Mesendoderm (in vitro differentiated cells): ENCODE data around the gene CRELD2.

Experiments used
- DNase-seq: peaks from one replicate; pipeline ENCODE4 v3.0.0; 2013
- H2AK5ac ChIP-seq: 2 replicates; pipeline ENCODE4 v1.6.1; 2013; ENCODE audit warnings: low read length, inconsistent platforms
- H2BK120ac ChIP-seq: 2 replicates; pipeline ENCODE4 v1.6.1; 2013; ENCODE audit warnings: low read depth, mild to moderate bottlenecking, low read length, moderate library complexity, mixed read lengths
- H2BK15ac ChIP-seq: replicated peaks from 2 replicates; pipeline ENCODE4 v1.6.1; 2013; ENCODE audit warnings: low read depth, mild to moderate bottlenecking, moderate library complexity
- H2BK5ac ChIP-seq: 2 replicates; pipeline ENCODE4 v1.6.1; 2013; ENCODE audit warnings: low read length, inconsistent platforms
- H3K18ac ChIP-seq: 2 replicates; pipeline ENCODE4 v1.6.1; 2013; ENCODE audit warnings: mild to moderate bottlenecking, low read length, mixed read lengths
- H3K23ac ChIP-seq: one replicate; pipeline ENCODE4 v1.6.1; 2013; ENCODE audit warnings: low read length
- H3K27ac ChIP-seq: 2 replicates; pipeline ENCODE4 v1.5.1; 2013; ENCODE audit warnings: low read depth, mild to moderate bottlenecking, inconsistent platforms, low read length, moderate library complexity
- H3K27me3 ChIP-seq: 2 replicates; pipeline ENCODE4 v1.6.1; 2013; ENCODE audit warnings: low read length, control low read depth, mild to moderate bottlenecking, inconsistent platforms; ENCODE audit not compliant: insufficient read depth, poor library complexity
- H3K36me3 ChIP-seq: 2 replicates; pipeline ENCODE4 v1.6.1; 2013; ENCODE audit warnings: low read length, inconsistent platforms; ENCODE audit not compliant: control insufficient read depth, insufficient read depth
- H3K4ac ChIP-seq: one replicate; pipeline ENCODE4 v1.6.1; 2013; ENCODE audit warnings: low read depth, mild to moderate bottlenecking, low read length, moderate library complexity
- H3K4me1 ChIP-seq: 2 replicates; pipeline ENCODE4 v1.6.1; 2013; ENCODE audit warnings: low read depth, low read length, inconsistent platforms; ENCODE audit not compliant: control insufficient read depth
- H3K4me2 ChIP-seq: 2 replicates; pipeline ENCODE4 v1.6.1; 2013; ENCODE audit warnings: low read length
- H3K4me3 ChIP-seq: 2 replicates; pipeline ENCODE4 v1.5.1; 2013; ENCODE audit warnings: mild to moderate bottlenecking, low read length
- H3K56ac ChIP-seq: one replicate; pipeline ENCODE4 v1.6.1; 2013; ENCODE audit warnings: low read length
- H3K79me1 ChIP-seq: 2 replicates; pipeline ENCODE4 v1.6.1; 2013; ENCODE audit warnings: low read length, inconsistent platforms
- H3K79me2 ChIP-seq: 2 replicates; pipeline ENCODE4 v1.6.1; 2013; ENCODE audit warnings: mild to moderate bottlenecking, low read length; ENCODE audit not compliant: control insufficient read depth, insufficient read depth
- H3K9ac ChIP-seq: 2 replicates; pipeline ENCODE4 v1.6.1; 2013; ENCODE audit warnings: low read length, inconsistent platforms
- H4K5ac ChIP-seq: one replicate; pipeline ENCODE4 v1.6.1; 2013; ENCODE audit warnings: low read length
- H4K8ac ChIP-seq: one replicate; pipeline ENCODE4 v1.6.1; 2013; ENCODE audit warnings: low read depth, mild to moderate bottlenecking, control low read depth, low read length, moderate library complexity
- WGBS: extraction: QIAGEN DNeasy Blood & Tissue Kit; methylation state at CpG from one replicate; pipeline ENCODE4 v1.1.7; 2013; ENCODE audit warnings: low lambda C conversion rate, missing lambda C conversion rate; ENCODE audit not compliant: insufficient coverage; ENCODE audit errors: extremely low coverage; 5-methylcytosine and 5-hydroxymethylcytosine counted together

Gene CRELD2

DNA sequence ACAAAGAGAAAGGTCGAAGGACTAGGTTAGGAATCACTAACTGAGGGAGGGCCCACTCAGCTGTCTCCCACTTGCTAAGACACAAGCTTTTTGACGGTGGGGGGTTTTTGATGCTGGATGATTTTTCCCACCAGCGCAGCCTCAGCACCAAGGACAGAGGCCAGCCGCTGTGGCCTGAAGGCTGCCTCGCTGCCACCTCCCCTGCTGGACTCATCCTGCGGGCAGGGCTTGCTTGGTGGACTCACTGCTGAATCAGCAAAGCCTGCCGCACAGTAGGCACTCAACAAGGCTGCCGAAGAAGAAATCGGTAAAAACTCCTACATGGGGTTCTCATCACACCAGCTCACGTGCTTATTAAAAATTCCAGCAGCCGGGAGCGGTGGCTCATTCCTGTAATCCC, 2.8 kb upstream of the CRELD2 start:
- no peak overlapping the region for H3K18ac ChIP-seq
- H2AK5ac ChIP-seq: no peak overlapping the region
- H3K4me3 ChIP-seq: no peak overlapping the region
- no peak overlapping the region for H2BK15ac ChIP-seq
- H3K23ac ChIP-seq: no peak overlapping the region
- no peak overlapping the region for H3K4ac ChIP-seq
- H3K4me1 ChIP-seq: no peaks in the 10 kb centered on the region
- H3K56ac ChIP-seq: no peak overlapping the region
- H3K27me3 ChIP-seq: no peaks in the 10 kb centered on the region
- no peak overlapping the region for H2BK5ac ChIP-seq
- peaks cover 4% of the 10 kb centered on the region for H3K36me3 ChIP-seq
- no peak overlapping the region for H4K8ac ChIP-seq
- H3K9ac ChIP-seq: no peak overlapping the region
- WGBS: no CpG with 5 or more reads among the region's 12 CpGs
- H4K5ac ChIP-seq: no peak overlapping the region
- H2BK120ac ChIP-seq: no peak overlapping the region
- no peak overlapping the region for H3K4me2 ChIP-seq
- peaks cover 6% of the 10 kb centered on the region for H3K79me1 ChIP-seq
- H3K27ac ChIP-seq: no peak overlapping the region
- DNase-seq: peak; percentile 47
- H3K79me2 ChIP-seq: no peaks in the 10 kb centered on the region

DNA sequence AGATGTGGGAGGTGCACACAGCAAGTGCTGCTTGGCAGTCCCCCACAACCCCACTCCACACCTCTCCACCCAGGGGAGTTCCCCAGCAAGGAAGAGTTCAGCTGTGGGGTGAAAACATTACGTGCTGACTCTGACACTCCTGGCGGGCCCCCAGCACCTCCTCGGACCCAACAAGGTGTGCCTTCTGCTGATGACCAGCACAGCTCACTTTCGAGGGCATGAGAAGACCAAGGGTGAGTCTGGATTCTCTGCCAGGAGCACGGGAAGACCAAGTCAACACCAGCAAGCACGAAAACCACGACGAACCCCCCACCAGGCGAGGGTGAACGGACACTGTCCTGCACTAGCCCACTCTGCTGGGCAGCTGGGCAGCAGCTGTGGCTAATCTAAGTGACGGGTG, 1.6 kb upstream of the CRELD2 start:
- no CpG with 5 or more reads among the region's 11 CpGs for WGBS
- Histone ChIP-seq H3K36me3 (peaks cover 7% of the 10 kb centered on the region), H3K18ac (no peak overlapping the region), H2BK5ac (no peak overlapping the region), H2BK15ac (no peak overlapping the region), H2BK120ac (no peak overlapping the region), H4K8ac (no peak overlapping the region), H3K4ac (no peak overlapping the region), H3K27me3 (no peaks in the 10 kb centered on the region), H3K56ac (peak overlapping the region; percentile 97), H3K9ac (peak overlapping the region; percentile 95), H3K79me2 (no peaks in the 10 kb centered on the region), H3K23ac (no peak overlapping the region), H3K79me1 (peaks cover 6% of the 10 kb centered on the region), H3K4me2 (no peak overlapping the region), H3K27ac (no peak overlapping the region), H3K4me3 (no peak overlapping the region), H3K4me1 (no peaks in the 10 kb centered on the region), H4K5ac (no peak overlapping the region), H2AK5ac (no peak overlapping the region)
- no peak for DNase-seq

DNA sequence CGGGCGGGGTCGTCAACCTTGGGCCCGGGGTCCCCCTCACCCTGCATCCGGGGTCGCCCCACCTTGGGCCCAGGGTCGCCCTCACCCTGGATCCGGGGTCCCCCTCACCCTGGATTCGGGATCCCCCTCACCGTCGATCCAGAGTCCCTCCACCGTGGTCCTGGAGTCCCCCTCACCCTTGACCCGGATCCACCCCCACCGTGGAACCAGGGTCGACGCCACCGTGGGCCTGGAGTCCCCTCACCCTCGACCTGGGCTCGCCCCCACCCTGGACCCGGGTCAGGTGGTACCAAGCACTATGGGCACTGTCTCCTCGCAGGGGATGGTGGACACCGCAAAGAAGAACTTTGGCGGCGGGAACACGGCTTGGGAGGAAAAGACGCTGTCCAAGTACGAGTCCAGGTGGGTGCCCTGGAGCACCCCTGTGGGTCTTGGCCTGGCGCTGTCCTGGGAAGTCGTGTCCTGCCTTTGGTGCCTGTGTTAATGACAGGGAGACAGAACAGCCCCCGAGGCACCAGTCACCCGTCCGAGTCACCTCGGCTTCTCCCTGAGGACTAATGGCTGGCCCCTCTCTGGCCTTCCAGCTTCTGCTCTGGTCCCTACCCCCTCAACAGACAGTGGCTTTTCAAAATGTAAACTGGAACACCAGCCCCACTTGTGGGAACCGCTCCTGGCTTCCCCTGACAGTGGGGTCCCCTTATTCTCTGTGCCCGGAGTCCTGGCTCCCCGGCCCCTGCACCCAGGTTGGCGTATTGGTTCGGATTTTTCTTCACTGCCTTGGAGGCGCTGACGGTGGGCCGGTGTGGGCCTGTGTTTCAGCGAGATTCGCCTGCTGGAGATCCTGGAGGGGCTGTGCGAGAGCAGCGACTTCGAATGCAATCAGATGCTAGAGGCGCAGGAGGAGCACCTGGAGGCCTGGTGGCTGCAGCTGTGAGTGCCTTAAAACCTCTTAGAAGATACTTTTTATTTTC, 762 bp downstream of the CRELD2 start:
- H3K4ac ChIP-seq: no peak overlapping the region
- H3K36me3 ChIP-seq: peaks cover 7% of the 10 kb centered on the region
- no peaks in the 10 kb centered on the region for H3K27me3 ChIP-seq
- H3K4me1 ChIP-seq: no peaks in the 10 kb centered on the region
- peak overlapping the region; percentile 75 for H3K4me3 ChIP-seq
- H2BK120ac ChIP-seq: no peak overlapping the region
- no peak overlapping the region for H3K18ac ChIP-seq
- no peak overlapping the region for H2BK15ac ChIP-seq
- H3K27ac ChIP-seq: no peak overlapping the region
- no peak overlapping the region for H4K8ac ChIP-seq
- no CpG with 5 or more reads among the region's 47 CpGs for WGBS
- H4K5ac ChIP-seq: no peak overlapping the region
- H3K79me2 ChIP-seq: no peaks in the 10 kb centered on the region
- peak overlapping the region; percentile 71 for H3K4me2 ChIP-seq
- no peak overlapping the region for H3K23ac ChIP-seq
- H3K56ac ChIP-seq: peak overlapping the region; percentile 93
- no peak for DNase-seq
- H2BK5ac ChIP-seq: no peak overlapping the region
- H3K9ac ChIP-seq: peak overlapping the region; percentile 65
- peaks cover 6% of the 10 kb centered on the region for H3K79me1 ChIP-seq
- H2AK5ac ChIP-seq: no peak overlapping the region

- no peak overlapping the region for H4K8ac ChIP-seq
- no peak overlapping the region for H2BK15ac ChIP-seq
- no peak overlapping the region for H4K5ac ChIP-seq
- H3K4me1 ChIP-seq: no peaks in the 10 kb centered on the region
- no peaks in the 10 kb centered on the region for H3K79me2 ChIP-seq
- no CpG with 5 or more reads among the region's 18 CpGs for WGBS
- H2BK120ac ChIP-seq: no peak overlapping the region
- H3K4me2 ChIP-seq: no peak overlapping the region
- H3K36me3 ChIP-seq: peaks cover 7% of the 10 kb centered on the region
- H2AK5ac ChIP-seq: no peak overlapping the region
- no peak overlapping the region for H2BK5ac ChIP-seq
- H3K79me1 ChIP-seq: peaks cover 6% of the 10 kb centered on the region
- no peak overlapping the region for H3K18ac ChIP-seq
- no peak overlapping the region for H3K23ac ChIP-seq
- no peak overlapping the region for H3K4ac ChIP-seq
- no peak overlapping the region for H3K4me3 ChIP-seq
- H3K9ac ChIP-seq: no peak overlapping the region
- no peak overlapping the region for H3K27ac ChIP-seq
- H3K56ac ChIP-seq: no peak overlapping the region
- no peak for DNase-seq
- H3K27me3 ChIP-seq: no peaks in the 10 kb centered on the region
These were observed 2.4 kb downstream of the CRELD2 start for GRCh38 chr22:49920859-49921258.

DNA sequence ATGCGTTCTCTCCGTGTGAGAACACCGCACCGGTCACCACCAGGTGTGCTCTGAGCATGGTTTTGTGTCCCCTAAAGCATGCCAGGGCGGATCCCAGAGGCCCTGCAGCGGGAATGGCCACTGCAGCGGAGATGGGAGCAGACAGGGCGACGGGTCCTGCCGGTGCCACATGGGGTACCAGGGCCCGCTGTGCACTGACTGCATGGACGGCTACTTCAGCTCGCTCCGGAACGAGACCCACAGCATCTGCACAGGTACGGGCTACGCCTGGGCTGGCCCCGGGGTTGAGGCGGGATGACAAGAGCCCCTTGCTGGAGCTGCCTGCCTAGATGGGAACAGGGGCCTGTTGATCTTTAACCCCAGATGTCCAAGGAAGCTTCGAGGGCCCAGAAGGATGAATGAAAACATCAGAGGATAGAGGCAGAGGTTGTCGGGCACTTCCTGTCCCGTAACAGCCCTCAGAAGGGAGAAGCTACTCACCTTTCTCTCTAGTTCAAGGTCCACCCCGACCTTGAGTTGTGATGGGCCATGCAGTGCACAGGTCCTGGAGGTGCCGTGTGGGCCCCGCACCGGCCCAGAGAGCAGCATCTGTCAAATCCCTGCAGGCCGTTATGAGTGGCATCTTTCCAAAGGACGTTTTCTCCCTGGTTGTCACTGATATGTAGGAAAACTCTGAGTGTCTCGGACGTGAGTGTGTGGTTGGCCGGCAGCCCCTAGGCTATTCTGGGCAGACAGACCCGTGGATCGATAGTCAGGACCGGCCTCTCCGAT, 3.3 kb downstream of the CRELD2 start:
- H2BK5ac ChIP-seq: no peak overlapping the region
- whole genome bisulfite sequencing: no CpG with 5 or more reads among the region's 35 CpGs
- no peak overlapping the region for H3K56ac ChIP-seq

More for the DNA sequence above, 3.3 kb downstream of the CRELD2 start:
- Histone ChIP-seq H3K27me3 (no peaks in the 10 kb centered on the region), H3K4me1 (no peaks in the 10 kb centered on the region), H2BK15ac (no peak overlapping the region), H4K8ac (no peak overlapping the region), H3K4me2 (no peak overlapping the region), H3K18ac (no peak overlapping the region), H3K4ac (no peak overlapping the region), H2BK120ac (no peak overlapping the region), H3K9ac (no peak overlapping the region), H4K5ac (no peak overlapping the region), H3K36me3 (peaks cover 7% of the 10 kb centered on the region), H3K79me1 (peaks cover 4% of the 10 kb centered on the region), H3K4me3 (no peak overlapping the region), H3K23ac (no peak overlapping the region), H3K79me2 (no peaks in the 10 kb centered on the region), H2AK5ac (no peak overlapping the region), H3K27ac (no peak overlapping the region)
- DNase-seq: no peak
